ENCODE data around the gene MAP6.

Gene MAP6

GRCh38 chr11:75667255-75667830, 1.5 kb downstream of the MAP6 start:
- no peak for FAIRE-seq

GRCh38 chr11:75665990-75666389, 2.8 kb downstream of the MAP6 start:
- DNase-seq (ENCODE audit: low spot score) (no peak), FAIRE-seq (no peak)

More at GRCh38 chr11:75667255-75667830, 1.5 kb downstream of the MAP6 start:
- DNase-seq (ENCODE audit: low spot score) = no peak

- DNase-seq (ENCODE audit: low spot score) (no peak), FAIRE-seq (no peak)
Observed at GRCh38 chr11:75665126-75665525, 3.7 kb downstream of the MAP6 start.

- FAIRE-seq = no peak
- DNase-seq (ENCODE audit: low spot score) = no peak
Observed at GRCh38 chr11:75664389-75664788, 4.4 kb downstream of the MAP6 start.

- FAIRE-seq = no peak
- no peak for DNase-seq (ENCODE audit: low spot score)
Observed at GRCh38 chr11:75663808-75664207, 5.0 kb downstream of the MAP6 start.

GRCh38 chr11:75659836-75660235, 9.0 kb downstream of the MAP6 start:
- DNase-seq (ENCODE audit: low spot score) = no peak
- no peak for FAIRE-seq

GRCh38 chr11:75656044-75656727, 12.7 kb downstream of the MAP6 start:
- no peak for FAIRE-seq
- no peak for DNase-seq (ENCODE audit: low spot score)

GRCh38 chr11:75655605-75656004, 13.2 kb downstream of the MAP6 start:
- no peak for DNase-seq (ENCODE audit: low spot score)
- FAIRE-seq = no peak

- DNase-seq (ENCODE audit: low spot score) (peak; percentile 89), FAIRE-seq (peak; percentile 64)
Observed at GRCh38 chr11:75654314-75654713, 14.5 kb downstream of the MAP6 start.

- no peak for FAIRE-seq
- no peak for DNase-seq (ENCODE audit: low spot score)
Observed at GRCh38 chr11:75653532-75653931, 15.3 kb downstream of the MAP6 start.

GRCh38 chr11:75652936-75653335, 15.9 kb downstream of the MAP6 start:
- DNase-seq (ENCODE audit: low spot score) = no peak
- no peak for FAIRE-seq

- no peak for DNase-seq (ENCODE audit: low spot score)
- no peak for FAIRE-seq
Observed at GRCh38 chr11:75651218-75651617, 17.6 kb downstream of the MAP6 start.

- no peak for DNase-seq (ENCODE audit: low spot score)
- no peak for FAIRE-seq
Observed at GRCh38 chr11:75650167-75650723, 18.6 kb downstream of the MAP6 start.

GRCh38 chr11:75644946-75645345, 23.9 kb downstream of the MAP6 start:
- DNase-seq (ENCODE audit: low spot score) (no peak), FAIRE-seq (no peak)

- FAIRE-seq (no peak), DNase-seq (ENCODE audit: low spot score) (no peak)
Observed at GRCh38 chr11:75644370-75644769, 24.5 kb downstream of the MAP6 start.

- FAIRE-seq = no peak
Observed at GRCh38 chr11:75642402-75643113, 26.3 kb downstream of the MAP6 start.

GRCh38 chr11:75639762-75640181, 29.1 kb downstream of the MAP6 start:
- DNase-seq (ENCODE audit: low spot score) (peak; percentile 20), FAIRE-seq (no peak)

More at GRCh38 chr11:75642402-75643113, 26.3 kb downstream of the MAP6 start:
- DNase-seq (ENCODE audit: low spot score) = no peak

- no peak for DNase-seq (ENCODE audit: low spot score)
- FAIRE-seq = no peak
Observed at GRCh38 chr11:75637998-75638397, 30.8 kb downstream of the MAP6 start.

- FAIRE-seq = no peak
Observed at GRCh38 chr11:75635066-75635862, 33.6 kb downstream of the MAP6 start.

GRCh38 chr11:75633409-75634066, 35.3 kb downstream of the MAP6 start:
- FAIRE-seq (no peak), DNase-seq (ENCODE audit: low spot score) (no peak)

More at GRCh38 chr11:75635066-75635862, 33.6 kb downstream of the MAP6 start:
- no peak for DNase-seq (ENCODE audit: low spot score)

GRCh38 chr11:75632962-75633361, 35.9 kb downstream of the MAP6 start:
- FAIRE-seq = no peak
- no peak for DNase-seq (ENCODE audit: low spot score)
